ACHN (cell line): ENCODE data around the gene NRG2.
A peak's percentile ranks its signal among the peaks of the same experiment; 100 is the strongest.

Experiments used
- DNase-seq: peaks from one replicate; pipeline ENCODE4 v3.0.0-alpha.2; 2015
- in situ Hi-C: cut with HindIII; loops from 2 replicates; pipeline ENCODE4 v1.10.0; 2017; ENCODE audit warnings: low sequenced_read_pairs, low pct_ligation_motif_present, low pct_unique_long_range_greater_than_20kb

NRG2 gene

DNA sequence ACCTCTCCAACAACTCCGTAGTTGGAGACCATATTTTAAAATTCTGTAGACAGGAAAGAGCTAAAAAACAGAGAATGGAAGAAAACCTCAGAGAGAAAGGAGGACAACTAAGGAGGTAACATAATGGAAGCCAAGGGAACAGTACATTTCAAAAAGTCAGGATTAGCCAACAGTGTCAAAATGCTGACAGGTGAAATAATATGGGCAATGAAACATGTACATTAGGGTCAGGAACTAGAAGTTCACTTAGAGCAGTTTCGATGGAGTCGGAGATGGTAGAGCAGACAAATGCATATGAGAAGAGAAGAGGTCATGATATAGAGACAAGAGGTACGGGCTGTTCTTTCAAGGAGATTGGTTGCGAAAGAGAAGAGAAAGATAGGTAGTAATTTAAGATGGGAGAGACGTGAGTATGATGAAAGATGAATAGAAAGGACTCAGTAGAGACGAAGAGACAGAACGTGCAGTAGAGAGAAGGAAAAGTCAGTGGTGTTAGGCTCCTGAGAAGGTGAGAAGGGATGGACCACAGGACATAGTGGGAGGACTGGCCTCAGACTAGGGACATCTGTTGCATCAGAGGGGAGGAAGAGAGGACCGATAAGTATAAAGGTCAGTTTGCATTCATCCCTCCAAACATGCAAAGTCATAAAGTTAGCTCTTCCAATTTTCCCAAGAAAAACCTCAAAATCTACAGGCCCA lies 25.6 kb downstream of the NRG2 start:
- in situ Hi-C loops: no loop called here

DNA sequence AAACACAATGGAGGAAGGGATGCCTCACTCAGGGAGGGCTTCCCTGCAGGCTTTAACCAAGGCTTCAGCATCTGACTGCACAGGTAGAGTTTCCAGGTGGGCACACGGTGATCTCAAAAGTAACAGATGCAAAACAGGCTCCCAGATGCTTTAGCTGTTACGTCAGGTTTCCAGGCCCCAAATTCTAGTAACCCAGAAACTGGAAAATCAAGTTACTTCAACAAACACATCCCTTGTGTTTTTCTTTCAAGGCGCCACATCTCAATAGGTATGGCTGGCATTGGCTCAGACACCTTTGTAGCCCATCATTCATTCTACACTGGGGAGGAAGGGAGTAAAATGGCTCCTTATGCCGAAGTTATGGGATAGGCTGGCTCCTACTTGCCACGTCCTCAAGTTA lies 27.4 kb downstream of the NRG2 start:
- no peak for DNase-seq
- in situ Hi-C loops: no loop called here

More for the DNA sequence above, 25.6 kb downstream of the NRG2 start:
- DNase-seq: no peak

DNA sequence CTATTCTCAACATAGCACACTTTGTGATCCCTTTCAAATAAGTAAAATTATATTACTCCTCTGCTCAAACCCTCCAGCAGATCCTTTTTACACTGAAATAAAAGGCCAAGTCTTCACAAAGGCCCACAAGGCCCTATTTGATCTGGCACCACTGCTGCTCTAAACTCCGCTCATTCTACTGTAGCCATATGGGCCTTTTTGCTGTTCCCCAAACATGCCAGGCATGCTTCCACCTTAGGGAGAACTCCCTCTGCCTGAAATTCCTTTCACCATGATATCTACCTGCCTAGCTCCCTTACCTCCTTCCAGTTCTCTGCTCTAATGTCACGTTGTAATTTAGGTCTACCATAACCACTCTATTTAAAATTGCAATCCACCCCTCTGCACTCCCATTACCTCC lies 28.3 kb downstream of the NRG2 start:
- DNase-seq: no peak
- in situ Hi-C loops: no loop called here

DNA sequence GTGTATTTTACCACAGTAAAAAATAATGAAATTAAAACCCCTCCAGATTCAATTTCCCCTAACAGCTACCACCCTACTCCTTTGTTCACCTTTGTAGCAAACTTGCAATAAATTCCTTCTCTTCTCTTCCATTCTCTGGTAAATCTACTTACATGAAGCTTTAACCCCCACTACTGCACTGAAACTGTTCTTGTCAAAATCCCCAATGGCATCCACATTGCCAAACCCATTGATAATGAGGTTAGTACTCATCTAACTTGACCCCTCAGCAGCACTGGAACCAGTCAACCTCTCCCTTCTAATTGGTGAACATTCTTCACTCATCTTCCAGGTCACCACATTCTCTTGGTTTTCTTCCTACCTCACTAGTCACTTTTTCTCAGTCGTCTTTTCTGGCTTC lies 29.6 kb downstream of the NRG2 start:
- in situ Hi-C loops: no loop called here
- no peak for DNase-seq

DNA sequence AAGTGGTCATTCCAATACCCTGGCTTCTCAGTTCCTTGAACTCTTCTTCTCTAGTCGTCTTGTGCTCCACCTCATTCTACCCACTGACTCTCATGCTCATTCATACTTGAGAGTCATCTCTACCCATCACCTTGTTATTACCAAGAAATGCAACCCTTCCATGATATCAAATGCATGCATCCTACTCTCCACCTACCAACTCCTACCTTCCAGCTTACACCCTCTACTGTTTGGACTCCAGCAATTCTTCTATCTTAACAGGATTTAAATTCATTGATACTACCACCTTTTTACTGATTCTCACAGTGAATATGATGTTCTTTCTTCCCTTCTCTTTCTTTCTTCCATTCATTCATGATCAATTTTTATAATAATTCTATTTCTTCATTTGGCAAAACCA lies 30.7 kb downstream of the NRG2 start:
- DNase-seq: no peak
- in situ Hi-C loops: no loop called here

DNA sequence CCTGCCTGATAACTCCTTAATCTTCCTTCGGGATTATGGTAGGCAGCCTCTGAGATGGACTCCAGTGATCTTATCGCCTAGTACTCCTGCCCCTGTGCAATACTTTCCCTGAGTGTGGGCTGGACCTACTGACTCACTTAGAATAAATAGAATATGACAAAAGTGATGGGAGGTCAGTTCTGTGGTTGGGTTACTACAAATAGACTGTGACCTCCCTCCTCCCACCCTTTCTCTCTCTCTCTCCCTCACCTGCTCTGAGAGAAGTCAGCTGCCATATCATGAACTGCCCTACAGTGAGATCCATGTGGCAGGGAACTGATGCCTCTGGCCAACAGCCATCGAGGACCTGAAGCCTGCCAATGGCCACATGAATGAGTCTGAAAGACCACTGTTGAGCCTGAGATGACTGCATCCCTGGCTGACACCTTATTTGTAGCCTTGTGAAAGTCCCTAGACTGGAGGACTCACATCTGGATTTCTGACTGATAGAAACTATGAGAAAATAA lies 31.7 kb downstream of the NRG2 start:
- in situ Hi-C loops: no loop called here
- DNase-seq: no peak

DNA sequence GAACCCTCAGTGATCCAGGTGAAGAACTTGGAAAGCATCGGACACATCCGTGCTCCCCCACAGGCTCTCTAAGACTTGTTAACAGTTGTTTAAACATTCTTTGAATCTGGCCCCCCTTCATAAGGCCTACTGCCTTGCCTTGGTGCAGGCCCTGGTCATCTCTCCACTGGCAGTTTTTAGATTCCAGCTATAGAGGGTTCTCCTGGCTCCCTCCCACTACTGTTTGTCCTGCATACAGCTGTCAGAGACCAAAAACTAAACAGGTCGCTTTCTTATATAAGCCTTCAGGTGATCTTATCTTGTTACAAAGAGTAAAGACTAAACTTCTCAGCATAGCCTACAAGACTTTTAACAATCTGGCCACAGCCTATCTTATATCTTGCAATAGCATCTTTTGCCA lies 32.3 kb downstream of the NRG2 start:
- DNase-seq: no peak
- in situ Hi-C loops: no loop called here

DNA sequence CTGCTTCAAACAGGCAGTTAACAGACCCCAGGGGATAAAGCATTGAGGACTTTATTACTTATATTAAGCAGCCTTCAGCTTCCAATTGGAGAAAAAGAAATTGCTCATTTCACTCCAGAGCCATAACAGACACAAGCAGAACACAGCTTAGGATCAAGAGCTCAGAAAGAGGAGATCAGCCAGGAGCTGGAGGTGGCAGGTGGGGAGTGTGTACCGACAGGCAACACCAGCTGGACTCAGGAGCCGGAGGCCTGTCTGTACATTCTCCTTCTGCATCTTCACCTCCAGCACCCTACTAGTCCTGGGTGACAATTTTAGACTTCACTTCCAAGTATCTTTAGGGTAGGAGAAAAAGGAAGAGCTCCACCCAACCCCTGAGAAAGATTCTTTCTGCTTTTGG lies 35.8 kb downstream of the NRG2 start:
- in situ Hi-C loops: no loop called here
- no peak for DNase-seq

DNA sequence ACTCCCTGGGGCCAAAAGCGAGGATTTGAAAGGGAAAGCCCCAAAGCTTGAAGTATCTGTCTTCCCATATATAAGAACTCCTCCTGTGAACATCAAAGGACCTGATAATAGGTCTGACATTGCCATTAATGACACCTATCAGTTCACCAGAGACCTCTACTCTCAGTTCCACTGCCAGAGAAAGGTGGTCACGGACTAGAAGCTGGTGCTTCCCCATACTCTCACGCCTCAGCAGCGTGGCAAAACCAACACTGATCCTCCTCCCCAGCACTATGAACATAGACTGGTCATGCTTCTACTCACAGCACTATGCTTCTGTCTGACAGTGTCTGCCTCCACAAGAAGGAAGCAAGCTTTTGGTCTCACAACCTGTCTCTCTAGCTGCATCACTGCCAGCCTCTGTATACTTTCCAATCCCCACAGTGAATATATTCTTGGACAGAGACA lies 37.9 kb downstream of the NRG2 start:
- DNase-seq: no peak
- in situ Hi-C loops: no loop called here

DNA sequence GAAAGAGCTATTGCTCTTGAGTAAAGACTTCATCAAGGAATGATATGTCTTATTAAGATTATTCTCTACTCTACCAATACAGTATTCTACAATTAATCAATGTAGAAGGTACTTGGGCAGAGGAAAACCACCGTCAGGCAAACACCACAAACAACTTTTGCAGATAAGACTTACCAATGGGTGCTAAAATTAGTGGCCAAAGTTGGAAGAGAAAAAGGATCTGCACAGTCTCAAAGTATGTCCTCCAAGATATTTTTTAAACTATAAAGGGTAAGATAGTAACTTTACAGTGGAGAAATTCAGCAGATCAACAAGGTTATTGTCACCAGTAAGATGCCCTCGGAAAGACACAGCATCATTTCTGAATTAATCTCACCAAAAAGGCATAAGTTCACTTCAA lies 38.9 kb downstream of the NRG2 start:
- in situ Hi-C loops: no loop called here

DNA sequence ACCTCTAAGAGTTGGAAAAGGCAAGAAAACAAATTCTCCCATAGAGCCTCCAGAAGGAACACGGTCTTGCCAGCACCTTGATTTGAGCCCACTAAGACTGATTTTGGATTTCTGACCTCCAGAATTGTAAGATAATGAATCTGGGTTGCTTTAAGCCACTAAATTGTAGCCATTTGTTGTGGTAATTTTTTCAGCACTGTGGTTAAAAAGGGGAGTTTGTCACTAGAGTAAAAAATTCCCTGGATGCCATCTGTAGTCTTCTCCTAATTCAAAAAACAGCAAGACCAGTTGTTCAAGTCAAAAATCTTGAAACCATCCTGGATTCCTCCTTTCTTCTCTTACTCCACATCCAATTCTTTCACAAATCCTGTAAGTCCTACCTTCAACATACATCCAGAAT lies 39.6 kb downstream of the NRG2 start:
- in situ Hi-C loops: no loop called here
- DNase-seq: no peak

More for the DNA sequence above, 38.9 kb downstream of the NRG2 start:
- no peak for DNase-seq

DNA sequence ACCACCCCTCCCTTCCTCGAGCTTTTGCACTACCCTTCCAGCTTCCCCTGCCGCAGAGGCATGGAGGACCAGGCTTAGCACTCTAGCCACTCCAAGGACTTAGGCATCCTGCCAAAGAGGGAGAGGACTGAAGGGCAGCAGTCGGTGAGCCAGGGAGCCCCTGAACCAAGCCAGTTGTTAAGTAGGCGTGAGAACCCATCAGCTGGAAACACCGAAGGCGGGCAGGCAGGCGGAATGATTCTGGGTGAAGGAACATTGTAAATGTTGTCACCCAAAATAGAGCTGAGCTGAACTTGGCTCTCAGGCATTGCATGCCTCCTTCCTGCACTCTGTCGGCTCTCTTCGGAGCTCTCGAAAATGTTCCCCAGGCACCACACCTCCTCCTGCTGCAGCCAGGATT lies 42.8 kb downstream of the NRG2 start:
- DNase-seq: no peak
- in situ Hi-C loops: no loop called here

DNA sequence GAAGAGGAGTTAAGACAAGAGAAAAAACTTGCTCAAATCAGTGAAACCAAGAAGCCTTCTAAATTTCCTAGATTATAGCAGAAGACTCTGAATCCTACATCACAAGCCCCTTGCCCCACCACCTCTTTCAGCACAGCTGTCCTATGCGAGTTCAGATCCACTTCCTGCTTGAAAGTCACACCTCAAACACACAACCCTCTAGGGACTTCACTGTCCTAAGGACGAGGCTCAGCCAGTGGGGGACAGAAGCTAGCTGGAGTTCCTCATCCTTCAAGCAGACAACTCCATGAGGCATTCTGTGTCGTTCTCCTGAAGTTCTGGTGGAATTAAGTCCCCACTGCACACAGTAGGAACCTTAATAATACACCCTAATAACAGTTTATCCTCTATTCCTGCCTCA lies 44.3 kb downstream of the NRG2 start:
- DNase-seq: no peak
- in situ Hi-C loops: no loop called here

DNA sequence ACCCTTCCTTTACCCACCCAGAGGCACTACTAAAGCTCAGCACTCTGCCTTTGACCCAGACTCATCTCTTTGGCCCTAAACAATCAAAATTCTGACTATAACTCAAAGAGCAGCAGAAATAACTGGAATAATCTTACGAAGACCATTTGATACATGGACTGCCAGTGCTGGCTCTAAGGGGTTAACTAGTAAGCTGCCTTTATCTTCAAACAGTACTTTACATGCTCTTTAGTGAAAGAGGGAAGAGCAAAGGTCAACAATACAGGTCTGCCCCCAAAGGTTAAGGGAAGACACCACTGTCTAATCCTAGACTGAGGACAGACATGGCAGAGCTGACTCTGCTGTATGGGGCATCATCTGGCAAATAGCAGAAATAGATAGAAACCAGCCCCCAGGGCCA lies 45.8 kb downstream of the NRG2 start:
- in situ Hi-C loops: no loop called here

DNA sequence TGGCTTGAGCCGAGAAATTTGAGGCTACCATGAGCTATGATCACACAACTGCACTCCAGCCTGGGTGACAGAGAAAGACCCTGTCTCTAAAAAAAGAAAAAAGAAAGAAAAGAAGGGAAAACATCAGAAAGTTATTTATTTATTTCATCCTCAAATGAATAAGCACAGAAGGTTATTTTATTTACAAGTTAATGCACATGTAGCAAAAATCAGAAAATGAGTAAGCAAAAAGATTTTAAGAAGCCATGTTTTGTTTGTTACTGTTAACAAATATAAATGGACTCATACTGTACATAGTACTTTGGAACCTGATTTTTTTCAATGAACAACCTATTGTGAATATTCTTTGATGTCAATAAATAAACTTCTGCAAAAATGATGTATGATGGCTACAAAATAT lies 47.2 kb downstream of the NRG2 start:
- no peak for DNase-seq
- in situ Hi-C loops: no loop called here

More for the DNA sequence above, 45.8 kb downstream of the NRG2 start:
- no peak for DNase-seq

DNA sequence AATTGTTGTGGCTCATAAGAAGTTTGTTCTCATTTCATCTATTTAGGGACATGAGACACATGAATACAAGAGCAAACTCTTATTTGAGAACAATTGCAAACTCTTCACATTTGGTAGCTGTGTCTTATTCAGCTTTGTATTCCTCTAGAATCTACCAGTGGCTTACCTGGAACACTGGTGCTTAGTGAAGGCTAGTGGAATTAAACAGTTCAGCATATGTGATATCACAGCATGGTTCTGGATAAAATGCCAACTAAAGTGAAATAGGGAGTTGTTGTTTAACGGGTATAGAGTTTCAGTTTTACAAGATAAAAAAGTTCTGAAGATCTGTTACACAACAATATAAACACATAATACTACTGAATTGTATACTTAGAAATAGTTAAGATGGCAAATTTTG lies 48.9 kb downstream of the NRG2 start:
- no peak for DNase-seq
- in situ Hi-C loops: no loop called here

DNA sequence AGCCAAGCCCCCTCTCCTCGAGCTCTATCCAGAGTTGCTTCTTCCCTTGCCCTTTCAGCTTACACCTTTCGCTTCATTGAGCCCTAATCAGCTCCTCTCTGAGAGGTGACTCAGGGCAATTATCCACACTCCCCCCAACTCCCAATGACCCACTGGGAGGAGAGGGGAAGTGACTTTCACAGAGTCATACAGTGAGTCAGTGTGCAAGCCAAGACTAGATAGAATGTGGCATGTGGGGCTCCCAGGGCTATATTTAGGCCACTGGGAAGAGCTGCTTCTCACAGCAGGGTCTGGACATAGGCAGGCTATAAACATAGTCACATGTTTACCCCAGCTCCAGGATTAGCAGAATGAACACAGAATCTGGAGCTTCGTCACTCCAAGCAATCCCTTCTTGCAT lies 57.4 kb downstream of the NRG2 start:
- peak; percentile 80 for DNase-seq
- in situ Hi-C loops: no loop called here

DNA sequence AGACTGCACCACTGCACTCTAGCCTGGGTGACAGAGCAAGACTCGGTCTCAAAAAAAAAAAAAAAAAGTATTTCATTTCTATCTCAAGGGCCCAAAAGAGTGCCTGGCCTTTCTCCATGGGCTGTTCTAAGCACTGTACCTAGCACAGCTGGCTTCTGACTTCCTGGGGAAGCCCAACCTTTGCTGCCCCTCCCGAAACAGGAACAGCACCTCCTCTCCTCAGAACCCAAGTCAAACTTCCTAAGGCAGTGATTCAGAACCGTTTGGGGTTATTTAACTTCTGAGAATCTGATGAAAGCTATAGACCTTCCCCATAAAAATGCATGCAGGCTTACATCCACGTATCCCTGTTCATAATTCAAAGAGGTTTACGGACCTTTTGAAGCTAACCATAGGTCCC lies 57.8 kb downstream of the NRG2 start:
- in situ Hi-C loops: no loop called here
- no peak for DNase-seq

DNA sequence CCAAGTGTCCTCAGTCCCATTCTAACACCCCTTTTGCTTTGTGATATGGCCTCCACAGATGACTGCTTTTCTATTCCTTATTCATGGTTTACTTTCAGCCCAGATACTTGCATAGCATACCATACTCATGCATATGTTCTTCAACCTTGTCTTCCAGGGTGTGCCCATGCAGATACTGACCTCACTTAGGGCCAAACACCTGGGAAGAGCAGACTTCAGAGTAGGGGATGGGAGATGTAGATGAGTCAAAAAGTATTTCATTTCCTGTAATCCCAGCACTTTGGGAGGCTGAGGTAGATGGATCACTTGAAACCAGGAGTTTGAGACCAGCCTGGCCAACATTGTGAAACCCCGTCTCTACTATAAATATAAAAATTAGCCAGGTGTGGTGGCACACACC lies 58.3 kb downstream of the NRG2 start:
- DNase-seq: no peak
- in situ Hi-C loops: no loop called here

DNA sequence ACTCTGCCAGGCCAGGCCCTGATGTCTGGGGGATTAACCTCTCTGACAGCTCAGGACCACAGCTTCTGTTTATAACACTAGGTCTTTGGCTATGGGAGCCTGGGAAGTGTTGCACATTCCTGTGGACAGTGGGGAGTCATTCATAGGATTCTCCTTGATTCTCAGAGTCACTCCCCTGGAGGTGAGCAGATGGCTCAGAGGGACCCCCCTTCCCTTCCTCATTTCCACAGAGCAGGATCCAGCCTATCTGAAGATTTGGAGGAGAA lies 60.2 kb downstream of the NRG2 start:
- in situ Hi-C loops: no loop called here
- DNase-seq: no peak
